Breast epithelium (tissue), 4 donors: Measurements from ENCODE around the gene CNPY4. TPM values are rescaled to one million over a fixed set of nuclear protein-coding genes. Genes with fewer than 3 reads are reported as not detected.

Experiments used
- DNase-seq, 2 donors: peaks; one replicate each; pipeline ENCODE4 v3.0.0-alpha.2; 2019; ENCODE audit warnings: low spot score in 2 of 2
- H3K27ac ChIP-seq, 2 donors: fragments of 200-600 bp; sonication (generic) in 1 of 2; one replicate each; pipeline ENCODE4 v1.5.1; 2016 to 2019; ENCODE audit warnings: mild to moderate bottlenecking in 1 of 2
- H3K27me3 ChIP-seq, 2 donors: fragments of 200-600 bp; sonication (generic) in 1 of 2; one replicate each; pipeline versions ENCODE4 v1.5.1 to v1.6.0; 2017 to 2019; ENCODE audit warnings: control low read depth in 1 of 2, mild to moderate bottlenecking in 1 of 2
- H3K36me3 ChIP-seq: fragments of 200-600 bp; one replicate; pipeline ENCODE4 v1.5.1; 2019
- H3K4me1 ChIP-seq, 2 donors: fragments of 200-600 bp; sonication (generic); one replicate each; pipeline ENCODE4 v1.5.1; 2016 to 2019; ENCODE audit warnings: control low read depth in 1 of 2
- H3K4me3 ChIP-seq, 3 donors: fragments of 200-600 bp; sonication (generic); 1 replicate in 2 of 3; 2 replicates in 1 of 3; pipeline ENCODE4 v1.5.1; 2016 to 2019; ENCODE audit warnings: mild to moderate bottlenecking in 3 of 3, moderate library complexity in 2 of 3
- H3K9me3 ChIP-seq, 2 donors: fragments of 200-600 bp; sonication (generic) in 1 of 2; one replicate each; pipeline ENCODE4 v1.5.1; 2016 to 2019; ENCODE audit warnings: control low read depth in 1 of 2
- POLR2A ChIP-seq: fragments of 450-650 bp; IDR thresholded peaks from one replicate; pipeline ENCODE4 v1.6.1; 2016; ENCODE audit warnings: antibody characterized with exemption, mild to moderate bottlenecking, moderate library complexity
- POLR2AphosphoS5 ChIP-seq, 3 donors: sonication (generic); formaldehyde crosslinking; IDR thresholded peaks; one replicate each; pipeline ENCODE4 v1.6.1; 2017; ENCODE audit warnings: antibody characterized with exemption in 3 of 3
- intact Hi-C: fragments of 100-400 bp; cut with DNase I; formaldehyde crosslinking; loops from one replicate; pipeline ENCODE4 v1.15.1; 2023; ENCODE audit warnings: low total_unique reads
- total RNA-seq, 3 donors: library from RNA; depleted of rRNA; stranded (reverse); fragments of >200 nt; gene quantifications; one replicate each; pipeline ENCODE4 v1.1.0, GENCODE V29; 2016
- TF ChIP-seq, protein P1 (sequence below), 3 donors: fragments of 450-650 bp; IDR thresholded peaks; one replicate each; pipeline ENCODE4 v1.5.1; 2016 to 2017; ENCODE audit warnings: antibody characterized with exemption in 3 of 3, mild to moderate bottlenecking in 3 of 3, moderate library complexity in 3 of 3

The CNPY4 gene, protein sequence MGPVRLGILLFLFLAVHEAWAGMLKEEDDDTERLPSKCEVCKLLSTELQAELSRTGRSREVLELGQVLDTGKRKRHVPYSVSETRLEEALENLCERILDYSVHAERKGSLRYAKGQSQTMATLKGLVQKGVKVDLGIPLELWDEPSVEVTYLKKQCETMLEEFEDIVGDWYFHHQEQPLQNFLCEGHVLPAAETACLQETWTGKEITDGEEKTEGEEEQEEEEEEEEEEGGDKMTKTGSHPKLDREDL
- 10 to 100 TPM in 2 of 3 donors, 1 to 10 TPM in 1; 7.2 to 11.8 (median 11.3) TPM for total RNA-seq

DNA sequence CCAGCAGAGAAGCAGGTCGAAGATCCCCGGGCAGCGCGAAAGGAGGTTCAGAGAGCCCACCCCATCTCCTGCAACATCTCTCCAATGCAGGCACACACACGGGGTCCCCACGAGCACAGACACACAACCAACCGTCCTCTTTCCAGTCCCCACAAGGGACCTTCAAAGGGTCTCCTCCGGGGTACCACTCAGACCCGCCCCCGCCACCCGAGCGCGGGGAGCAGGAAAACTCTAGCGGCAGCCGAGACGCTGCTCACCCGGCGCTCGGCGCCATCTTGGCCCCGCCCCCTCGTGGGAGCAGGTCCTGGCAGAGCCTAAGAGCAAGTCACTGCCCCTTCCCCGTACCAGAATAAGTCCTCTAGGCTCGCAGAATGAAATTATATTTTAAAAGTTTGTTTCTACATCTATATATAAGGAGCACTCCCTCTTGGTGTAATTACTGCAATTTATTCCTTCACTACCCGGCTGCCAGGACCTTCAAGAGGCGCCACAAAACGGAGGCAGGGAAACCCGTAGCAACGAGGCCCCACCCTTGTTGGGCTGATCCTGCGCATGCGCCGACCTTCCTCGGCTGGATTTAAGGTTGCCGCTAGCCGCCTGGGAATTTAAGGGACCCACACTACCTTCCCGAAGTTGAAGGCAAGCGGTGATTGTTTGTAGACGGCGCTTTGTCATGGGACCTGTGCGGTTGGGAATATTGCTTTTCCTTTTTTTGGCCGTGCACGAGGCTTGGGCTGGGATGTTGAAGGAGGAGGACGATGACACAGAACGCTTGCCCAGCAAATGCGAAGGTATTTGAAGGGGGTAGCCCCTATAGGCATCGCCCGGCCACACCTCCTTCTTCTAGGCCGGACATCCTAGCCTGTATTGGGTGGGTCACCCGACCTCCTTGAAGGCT lies at the start of gene CNPY4, which contains the start of gene TAF6:
CNPY4 (plus strand) TSS at position 563 of the 898 bp plus-strand sequence; CDS start at position 674, 111 bp downstream.
TAF6 (minus strand) TSS at position 287 of the 898 bp plus-strand sequence. CDS start 5,149 bp downstream, outside the sequence.
- peak; percentile 93 to 95 for DNase-seq
- H3K27ac ChIP-seq = peak within 1 kb of the TSS; percentile 80 to 88
- H3K9me3 ChIP-seq = no peaks in the 10 kb centered on the region
- intact Hi-C loops = loop anchor here (5.0 kb wide), 1 partner anchor 843 kb away; no protein-coding TSS in a partner anchor
- no peaks in the 10 kb centered on the region for H3K27me3 ChIP-seq
- TF ChIP-seq POLR2A = peak; percentile 62
- TF ChIP-seq, protein P1, sequence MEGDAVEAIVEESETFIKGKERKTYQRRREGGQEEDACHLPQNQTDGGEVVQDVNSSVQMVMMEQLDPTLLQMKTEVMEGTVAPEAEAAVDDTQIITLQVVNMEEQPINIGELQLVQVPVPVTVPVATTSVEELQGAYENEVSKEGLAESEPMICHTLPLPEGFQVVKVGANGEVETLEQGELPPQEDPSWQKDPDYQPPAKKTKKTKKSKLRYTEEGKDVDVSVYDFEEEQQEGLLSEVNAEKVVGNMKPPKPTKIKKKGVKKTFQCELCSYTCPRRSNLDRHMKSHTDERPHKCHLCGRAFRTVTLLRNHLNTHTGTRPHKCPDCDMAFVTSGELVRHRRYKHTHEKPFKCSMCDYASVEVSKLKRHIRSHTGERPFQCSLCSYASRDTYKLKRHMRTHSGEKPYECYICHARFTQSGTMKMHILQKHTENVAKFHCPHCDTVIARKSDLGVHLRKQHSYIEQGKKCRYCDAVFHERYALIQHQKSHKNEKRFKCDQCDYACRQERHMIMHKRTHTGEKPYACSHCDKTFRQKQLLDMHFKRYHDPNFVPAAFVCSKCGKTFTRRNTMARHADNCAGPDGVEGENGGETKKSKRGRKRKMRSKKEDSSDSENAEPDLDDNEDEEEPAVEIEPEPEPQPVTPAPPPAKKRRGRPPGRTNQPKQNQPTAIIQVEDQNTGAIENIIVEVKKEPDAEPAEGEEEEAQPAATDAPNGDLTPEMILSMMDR (IDR thresholded peaks at IDR 0.05) = no peak
- peak; percentile 45 to 70 (median 56) for TF ChIP-seq POLR2AphosphoS5 (IDR thresholded peaks at IDR 0.05)
- peaks cover 3 to 7% of the 10 kb centered on the region in 2 donors for H3K4me1 ChIP-seq
- H3K36me3 ChIP-seq = no peaks in the 10 kb centered on the region
- H3K4me3 ChIP-seq = peak within 1 kb of the TSS; percentile 63 to 81 (median 76)

DNA sequence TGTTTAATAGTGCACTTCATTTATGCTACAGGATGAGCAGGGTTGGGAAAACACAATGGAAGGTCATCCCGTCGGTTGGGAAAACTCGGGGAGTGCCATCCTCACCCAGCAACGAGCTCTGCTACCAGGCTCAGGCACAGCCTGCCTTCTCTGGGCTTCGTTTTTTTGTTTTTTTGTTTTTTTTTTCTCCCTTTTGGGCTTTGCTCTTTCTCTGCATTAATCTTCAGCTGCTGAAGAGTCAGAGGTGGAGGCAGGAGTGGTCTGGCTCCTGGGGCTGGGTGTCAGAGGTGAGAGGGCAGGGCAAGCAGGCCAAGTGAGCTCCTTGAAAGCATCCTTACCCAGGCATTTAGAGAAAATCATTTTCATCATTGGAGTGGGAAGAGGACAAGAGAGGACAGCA lies 49.4 kb upstream of the CNPY4 start:
- intact Hi-C loops = no loop called here
- H3K36me3 ChIP-seq = peaks cover 29% of the 10 kb centered on the region
- no peak for DNase-seq
- H3K27ac ChIP-seq = no peak overlapping the region
- no peaks in the 10 kb centered on the region for H3K27me3 ChIP-seq
- TF ChIP-seq, protein P1 (IDR thresholded peaks at IDR 0.05) = no peak
- TF ChIP-seq POLR2A (no peak), POLR2AphosphoS5 (IDR thresholded peaks at IDR 0.05) (no peak)
- H3K9me3 ChIP-seq = peaks cover 25 to 31% of the 10 kb centered on the region in 2 donors
- no peak overlapping the region for H3K4me3 ChIP-seq
- no peaks in the 10 kb centered on the region for H3K4me1 ChIP-seq

DNA sequence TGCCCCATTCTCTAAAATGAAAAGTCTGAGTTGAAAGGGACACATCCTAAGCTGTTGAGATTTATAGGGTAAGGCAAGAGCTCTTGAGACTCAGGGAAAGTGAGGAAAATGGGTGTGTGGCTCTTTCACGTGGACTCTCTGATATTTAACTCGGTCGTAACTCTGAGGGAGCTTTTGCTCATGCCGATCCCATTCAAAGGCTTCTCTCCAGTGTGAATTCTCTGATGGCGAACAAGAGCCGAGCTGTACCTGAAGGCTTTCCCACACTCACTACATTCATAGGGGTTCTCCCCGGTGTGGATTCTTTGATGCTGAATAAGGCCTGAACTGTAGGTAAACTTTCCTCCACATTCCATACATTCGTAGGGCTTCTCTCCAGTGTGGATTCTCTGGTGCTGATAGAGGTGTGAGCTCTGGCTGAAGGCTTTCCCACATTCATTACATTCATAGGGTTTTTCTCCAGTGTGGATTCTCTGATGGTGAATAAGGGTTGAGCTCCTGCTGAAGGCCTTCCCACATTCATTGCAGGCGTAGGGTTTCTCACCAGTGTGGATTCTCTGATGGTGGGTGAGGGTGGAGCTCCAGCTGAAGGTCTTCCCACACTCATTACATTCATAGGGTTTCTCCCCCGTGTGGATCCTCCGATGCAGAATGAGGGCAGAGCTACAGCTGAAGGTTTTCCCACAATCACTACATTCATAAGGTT lies 48.3 kb upstream of the CNPY4 start:
- Histone ChIP-seq H3K4me1 (no peaks in the 10 kb centered on the region), H3K36me3 (peaks cover 29% of the 10 kb centered on the region), H3K27ac (no peak overlapping the region), H3K9me3 (peaks cover 25 to 31% of the 10 kb centered on the region in 2 donors), H3K27me3 (no peaks in the 10 kb centered on the region), H3K4me3 (peak overlapping the region in 1 of 3 donors; percentile 10)
- TF ChIP-seq POLR2A (no peak), POLR2AphosphoS5 (IDR thresholded peaks at IDR 0.05) (no peak)
- TF ChIP-seq, protein P1 (IDR thresholded peaks at IDR 0.05) = no peak
- DNase-seq = no peak
- intact Hi-C loops = no loop called here

DNA sequence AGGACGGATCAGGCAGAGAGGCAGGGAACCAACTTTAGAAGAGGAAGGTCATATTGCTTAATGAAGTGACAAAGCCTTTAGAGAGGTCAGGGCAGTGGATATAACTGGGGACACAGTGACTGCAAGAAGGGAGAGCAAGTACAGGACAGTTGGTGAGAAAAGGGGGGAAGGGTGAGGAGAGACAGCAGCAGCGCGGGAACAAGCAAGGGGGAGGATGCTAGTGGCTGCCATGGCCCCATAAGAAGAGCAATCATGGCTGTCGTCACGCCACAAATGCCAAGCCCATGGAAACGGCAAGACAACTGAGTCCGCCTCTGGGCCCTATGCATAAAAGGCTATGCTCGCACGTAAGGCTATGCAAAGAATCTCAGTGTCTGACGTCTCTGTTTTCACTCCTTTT lies 47.0 kb upstream of the CNPY4 start:
- peaks cover 29% of the 10 kb centered on the region for H3K36me3 ChIP-seq
- no peak for TF ChIP-seq POLR2A
- no peak for TF ChIP-seq POLR2AphosphoS5 (IDR thresholded peaks at IDR 0.05)
- TF ChIP-seq, protein P1 (IDR thresholded peaks at IDR 0.05) = no peak
- DNase-seq = no peak

More for the DNA sequence above, 47.0 kb upstream of the CNPY4 start:
- Histone ChIP-seq H3K4me3 (no peak overlapping the region), H3K9me3 (peaks cover 25 to 31% of the 10 kb centered on the region in 2 donors), H3K27me3 (no peaks in the 10 kb centered on the region), H3K27ac (no peak overlapping the region), H3K4me1 (no peaks in the 10 kb centered on the region)
- intact Hi-C loops = no loop called here
